ENCODE results near the gene CDK2. TPM values are rescaled to one million over a fixed set of nuclear protein-coding genes. Genes with fewer than 3 reads are reported as not detected.

The CDK2 gene
- total and polyA plus RNA-seq, 9 of the 15 experiments (the other 6 are each of a cell fraction or from before 2014, with no cell fraction given) = 17.4 to 213 (median 109) TPM

- TF ChIP-seq FOXO4 (CRISPR knock-in tag; IDR thresholded peaks at IDR 0.05) (no peak), ZNF436 (CRISPR knock-in tag; IDR thresholded peaks at IDR 0.05) (no peak), ZNF644 (tag; IDR thresholded peaks at IDR 0.05; ENCODE audit: low read depth) (no peak), TGIF2 (CRISPR knock-in tag; IDR thresholded peaks at IDR 0.05) (no peak), SOX6 (IDR thresholded peaks at IDR 0.05) (0 out of 2 replicates have a peak, but pooled peaks have one; percentile 20), SREBF1 (IDR thresholded peaks at IDR 0.05; ENCODE audit: borderline replicate concordance, low read depth, low read length) (no peak), SMAD1 (IDR thresholded peaks at IDR 0.05; ENCODE audit: low read depth, low read length, partially characterized antibody) (no peak), MGA (IDR thresholded peaks at IDR 0.05) (no peak), ZNF253 (CRISPR knock-in tag; conservative IDR thresholded peaks at IDR 0.05) (no peak), SMC3 (conservative IDR thresholded peaks at IDR 0.05; ENCODE audit: insufficient read depth, low read depth, low read length) (peak; percentile 40; the same call in 1 of the 2 replicates), POLR2AphosphoS2 (IDR thresholded peaks at IDR 0.05; ENCODE audit: low read length) (no peak), CTBP1 (IDR thresholded peaks at IDR 0.05; ENCODE audit: borderline replicate concordance) (no peak), MAFG (tag; conservative IDR thresholded peaks at IDR 0.05) (no peak), MEIS2 (IDR thresholded peaks at IDR 0.05; ENCODE audit: partially characterized antibody) (no peak), ZNF324 (CRISPR knock-in tag; IDR thresholded peaks at IDR 0.05) (no peak), EHMT2 (IDR thresholded peaks at IDR 0.05) (no peak), ZNF77 (CRISPR knock-in tag; IDR thresholded peaks at IDR 0.05) (no peak), XRCC3 (IDR thresholded peaks at IDR 0.05) (no peak), FOXA1 (IDR thresholded peaks at IDR 0.05; ENCODE audit: borderline replicate concordance) (no peak)
These were observed 29.6 kb downstream of the CDK2 start (continued) for GRCh38 chr12:55996201-55996714.
